Measurements from ENCODE around the gene TMEM178B.

TMEM178B gene

GRCh38 chr7:141076377-141076776 lies 2.5 kb downstream of the TMEM178B start:
- no peaks in the 10 kb centered on the region for H3K4me1 ChIP-seq (ENCODE audit: control insufficient read depth, insufficient read depth, low read length)
- no peak overlapping the region for H3K4me3 ChIP-seq (ENCODE audit: low read depth, low read length)
- H3K27ac ChIP-seq (ENCODE audit: extremely low read depth, low read depth, low read length), result no peak overlapping the region
- CTCF ChIA-PET, result interaction anchor here (0.8 to 0.9 kb wide), 2 partner anchors 457 to 574 kb away, joined by 3 read pairs; no protein-coding TSS in a partner anchor
- no peaks in the 10 kb centered on the region for H3K36me3 ChIP-seq (ENCODE audit: control insufficient read depth in 2 of 2, insufficient read depth in 1 of 2, low read length in 2 of 2)
- POLR2A ChIA-PET, result interaction anchor here (2.1 kb wide), 1 partner anchor 62 kb away, joined by 10 read pairs; the partner anchor contains the start of gene MRPS33
- no peaks in the 10 kb centered on the region for H3K9me3 ChIP-seq (ENCODE audit: control insufficient read depth, insufficient read depth, low read depth, low read length)
- TF ChIP-seq ZNF366 (tag by site-specific recombination; conservative IDR thresholded peaks at IDR 0.05), result 0 out of 2 replicates have a peak, but pooled peaks have one; percentile 15
- TF ChIP-seq, protein P1, sequence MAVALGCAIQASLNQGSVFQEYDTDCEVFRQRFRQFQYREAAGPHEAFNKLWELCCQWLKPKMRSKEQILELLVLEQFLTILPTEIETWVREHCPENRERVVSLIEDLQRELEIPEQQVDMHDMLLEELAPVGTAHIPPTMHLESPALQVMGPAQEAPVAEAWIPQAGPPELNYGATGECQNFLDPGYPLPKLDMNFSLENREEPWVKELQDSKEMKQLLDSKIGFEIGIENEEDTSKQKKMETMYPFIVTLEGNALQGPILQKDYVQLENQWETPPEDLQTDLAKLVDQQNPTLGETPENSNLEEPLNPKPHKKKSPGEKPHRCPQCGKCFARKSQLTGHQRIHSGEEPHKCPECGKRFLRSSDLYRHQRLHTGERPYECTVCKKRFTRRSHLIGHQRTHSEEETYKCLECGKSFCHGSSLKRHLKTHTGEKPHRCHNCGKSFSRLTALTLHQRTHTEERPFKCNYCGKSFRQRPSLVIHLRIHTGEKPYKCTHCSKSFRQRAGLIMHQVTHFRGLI (tag by site-specific recombination; IDR thresholded peaks at IDR 0.05), result no peak
- TF ChIP-seq IKZF3 (tag by site-specific recombination; IDR thresholded peaks at IDR 0.05), result no peak
- no peak for TF ChIP-seq ZNF221 (tag by site-specific recombination; IDR thresholded peaks at IDR 0.05; ENCODE audit: borderline replicate concordance)
- TF ChIP-seq ZBTB17 (tag by site-specific recombination; IDR thresholded peaks at IDR 0.05), result peak; percentile 47
- TF ChIP-seq ZNF133 (tag by site-specific recombination; IDR thresholded peaks at IDR 0.05), result no peak
- TF ChIP-seq YY1 (tag by site-specific recombination; IDR thresholded peaks at IDR 0.05), result no peak
- TF ChIP-seq OSR2 (tag by site-specific recombination; IDR thresholded peaks at IDR 0.05), result no peak
- TF ChIP-seq ZNF571 (tag by site-specific recombination; IDR thresholded peaks at IDR 0.05), result no peak
- TF ChIP-seq WT1 (tag by site-specific recombination; IDR thresholded peaks at IDR 0.05), result no peak
- TF ChIP-seq ZNF768 (tag by site-specific recombination; IDR thresholded peaks at IDR 0.05), result no peak
- TF ChIP-seq, protein P2, sequence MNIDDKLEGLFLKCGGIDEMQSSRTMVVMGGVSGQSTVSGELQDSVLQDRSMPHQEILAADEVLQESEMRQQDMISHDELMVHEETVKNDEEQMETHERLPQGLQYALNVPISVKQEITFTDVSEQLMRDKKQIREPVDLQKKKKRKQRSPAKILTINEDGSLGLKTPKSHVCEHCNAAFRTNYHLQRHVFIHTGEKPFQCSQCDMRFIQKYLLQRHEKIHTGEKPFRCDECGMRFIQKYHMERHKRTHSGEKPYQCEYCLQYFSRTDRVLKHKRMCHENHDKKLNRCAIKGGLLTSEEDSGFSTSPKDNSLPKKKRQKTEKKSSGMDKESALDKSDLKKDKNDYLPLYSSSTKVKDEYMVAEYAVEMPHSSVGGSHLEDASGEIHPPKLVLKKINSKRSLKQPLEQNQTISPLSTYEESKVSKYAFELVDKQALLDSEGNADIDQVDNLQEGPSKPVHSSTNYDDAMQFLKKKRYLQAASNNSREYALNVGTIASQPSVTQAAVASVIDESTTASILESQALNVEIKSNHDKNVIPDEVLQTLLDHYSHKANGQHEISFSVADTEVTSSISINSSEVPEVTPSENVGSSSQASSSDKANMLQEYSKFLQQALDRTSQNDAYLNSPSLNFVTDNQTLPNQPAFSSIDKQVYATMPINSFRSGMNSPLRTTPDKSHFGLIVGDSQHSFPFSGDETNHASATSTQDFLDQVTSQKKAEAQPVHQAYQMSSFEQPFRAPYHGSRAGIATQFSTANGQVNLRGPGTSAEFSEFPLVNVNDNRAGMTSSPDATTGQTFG (tag by site-specific recombination; IDR thresholded peaks at IDR 0.05; ENCODE audit: borderline replicate concordance), result no peak
- no peak for TF ChIP-seq ZNF776 (tag by site-specific recombination; IDR thresholded peaks at IDR 0.05; ENCODE audit: borderline replicate concordance)
- TF ChIP-seq, protein P3, sequence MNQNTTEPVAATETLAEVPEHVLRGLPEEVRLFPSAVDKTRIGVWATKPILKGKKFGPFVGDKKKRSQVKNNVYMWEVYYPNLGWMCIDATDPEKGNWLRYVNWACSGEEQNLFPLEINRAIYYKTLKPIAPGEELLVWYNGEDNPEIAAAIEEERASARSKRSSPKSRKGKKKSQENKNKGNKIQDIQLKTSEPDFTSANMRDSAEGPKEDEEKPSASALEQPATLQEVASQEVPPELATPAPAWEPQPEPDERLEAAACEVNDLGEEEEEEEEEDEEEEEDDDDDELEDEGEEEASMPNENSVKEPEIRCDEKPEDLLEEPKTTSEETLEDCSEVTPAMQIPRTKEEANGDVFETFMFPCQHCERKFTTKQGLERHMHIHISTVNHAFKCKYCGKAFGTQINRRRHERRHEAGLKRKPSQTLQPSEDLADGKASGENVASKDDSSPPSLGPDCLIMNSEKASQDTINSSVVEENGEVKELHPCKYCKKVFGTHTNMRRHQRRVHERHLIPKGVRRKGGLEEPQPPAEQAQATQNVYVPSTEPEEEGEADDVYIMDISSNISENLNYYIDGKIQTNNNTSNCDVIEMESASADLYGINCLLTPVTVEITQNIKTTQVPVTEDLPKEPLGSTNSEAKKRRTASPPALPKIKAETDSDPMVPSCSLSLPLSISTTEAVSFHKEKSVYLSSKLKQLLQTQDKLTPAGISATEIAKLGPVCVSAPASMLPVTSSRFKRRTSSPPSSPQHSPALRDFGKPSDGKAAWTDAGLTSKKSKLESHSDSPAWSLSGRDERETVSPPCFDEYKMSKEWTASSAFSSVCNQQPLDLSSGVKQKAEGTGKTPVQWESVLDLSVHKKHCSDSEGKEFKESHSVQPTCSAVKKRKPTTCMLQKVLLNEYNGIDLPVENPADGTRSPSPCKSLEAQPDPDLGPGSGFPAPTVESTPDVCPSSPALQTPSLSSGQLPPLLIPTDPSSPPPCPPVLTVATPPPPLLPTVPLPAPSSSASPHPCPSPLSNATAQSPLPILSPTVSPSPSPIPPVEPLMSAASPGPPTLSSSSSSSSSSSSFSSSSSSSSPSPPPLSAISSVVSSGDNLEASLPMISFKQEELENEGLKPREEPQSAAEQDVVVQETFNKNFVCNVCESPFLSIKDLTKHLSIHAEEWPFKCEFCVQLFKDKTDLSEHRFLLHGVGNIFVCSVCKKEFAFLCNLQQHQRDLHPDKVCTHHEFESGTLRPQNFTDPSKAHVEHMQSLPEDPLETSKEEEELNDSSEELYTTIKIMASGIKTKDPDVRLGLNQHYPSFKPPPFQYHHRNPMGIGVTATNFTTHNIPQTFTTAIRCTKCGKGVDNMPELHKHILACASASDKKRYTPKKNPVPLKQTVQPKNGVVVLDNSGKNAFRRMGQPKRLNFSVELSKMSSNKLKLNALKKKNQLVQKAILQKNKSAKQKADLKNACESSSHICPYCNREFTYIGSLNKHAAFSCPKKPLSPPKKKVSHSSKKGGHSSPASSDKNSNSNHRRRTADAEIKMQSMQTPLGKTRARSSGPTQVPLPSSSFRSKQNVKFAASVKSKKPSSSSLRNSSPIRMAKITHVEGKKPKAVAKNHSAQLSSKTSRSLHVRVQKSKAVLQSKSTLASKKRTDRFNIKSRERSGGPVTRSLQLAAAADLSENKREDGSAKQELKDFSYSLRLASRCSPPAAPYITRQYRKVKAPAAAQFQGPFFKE (tag by site-specific recombination; IDR thresholded peaks at IDR 0.05; ENCODE audit: borderline replicate concordance), result no peak
- TF ChIP-seq ZNF544 (tag by site-specific recombination; IDR thresholded peaks at IDR 0.05), result no peak
- no peak for TF ChIP-seq ZNF311 (tag by site-specific recombination; IDR thresholded peaks at IDR 0.05; ENCODE audit: borderline replicate concordance)
- no peak for TF ChIP-seq ZNF138 (tag by site-specific recombination; IDR thresholded peaks at IDR 0.05; ENCODE audit: borderline replicate concordance)
- no peak for TF ChIP-seq GLI4 (tag by site-specific recombination; IDR thresholded peaks at IDR 0.05)
- no peak for TF ChIP-seq ZNF610 (tag by site-specific recombination; IDR thresholded peaks at IDR 0.05; ENCODE audit: borderline replicate concordance)
- TF ChIP-seq RBAK (tag by site-specific recombination; IDR thresholded peaks at IDR 0.05), result no peak
- TF ChIP-seq ZNF324 (tag by site-specific recombination; IDR thresholded peaks at IDR 0.05), result no peak
- peak; percentile 91 for TF ChIP-seq PRDM10 (tag by site-specific recombination; IDR thresholded peaks at IDR 0.05)
